ENCODE measurements around the gene SATB2.

SATB2 gene

GRCh38 chr2:199317646-199318045 lies 140.1 kb downstream of the SATB2 start:
- DNase-seq: no peak

GRCh38 chr2:199316851-199317250 lies 140.9 kb downstream of the SATB2 start:
- DNase-seq: no peak

- DNase-seq: no peak
These were observed 142.2 kb downstream of the SATB2 start for GRCh38 chr2:199315299-199316179.

DNA sequence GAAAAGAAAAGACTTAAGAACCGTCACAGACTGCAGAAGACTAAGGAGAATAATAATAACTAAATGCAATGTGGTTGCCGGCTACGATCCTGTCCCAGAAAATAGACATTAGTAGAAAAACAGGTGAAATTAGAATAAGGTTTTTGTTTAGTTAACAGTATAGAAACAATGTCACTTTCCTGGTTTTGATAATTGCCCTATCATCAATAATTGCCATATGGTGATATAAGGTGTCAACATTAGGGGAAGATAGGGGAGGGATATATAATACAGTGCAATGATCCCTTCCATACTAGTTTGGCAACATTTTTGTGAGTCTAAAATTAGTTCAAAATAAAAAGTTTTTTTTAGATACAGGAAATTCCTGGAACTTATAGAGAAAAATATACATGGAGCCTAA lies 144.8 kb downstream of the SATB2 start:
- no peak for DNase-seq

DNA sequence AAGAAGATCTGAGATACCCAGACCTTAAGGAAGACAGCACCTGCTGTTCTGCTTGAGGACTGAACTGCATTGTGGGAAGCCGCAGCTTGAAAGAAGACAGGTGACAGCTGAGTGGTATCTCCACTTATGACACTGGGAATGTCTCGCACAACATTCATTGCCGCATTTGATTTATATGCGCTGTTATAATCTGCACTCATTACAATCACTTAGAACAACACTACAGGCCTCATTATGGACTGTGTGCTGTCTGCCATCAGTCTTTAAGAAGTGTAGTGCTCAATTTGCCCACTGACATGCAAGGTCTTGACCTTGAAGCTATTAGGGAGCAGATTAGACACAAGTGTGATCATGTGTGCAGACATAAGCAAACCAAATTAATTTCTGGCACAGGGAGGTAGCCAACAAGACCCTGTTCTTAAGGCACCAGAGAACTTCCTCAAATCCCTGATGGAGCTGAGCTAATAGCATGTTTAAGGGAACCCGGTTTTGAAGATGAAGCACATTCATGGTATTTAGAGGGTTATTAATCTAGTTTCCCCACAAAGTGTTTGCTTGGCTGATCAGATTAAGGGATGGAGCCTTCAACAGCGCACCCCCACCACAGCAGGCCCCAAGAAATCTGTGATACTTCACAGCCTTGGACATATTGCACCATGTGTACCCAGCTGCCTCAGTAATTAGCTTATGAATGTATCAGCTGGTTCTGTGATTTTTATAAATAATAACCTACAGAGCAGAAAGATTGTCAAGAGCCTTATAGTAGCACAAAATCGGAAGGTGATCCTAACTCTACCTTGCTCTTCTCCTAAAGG lies 146.8 kb downstream of the SATB2 start:
- DNase-seq: no peak

DNA sequence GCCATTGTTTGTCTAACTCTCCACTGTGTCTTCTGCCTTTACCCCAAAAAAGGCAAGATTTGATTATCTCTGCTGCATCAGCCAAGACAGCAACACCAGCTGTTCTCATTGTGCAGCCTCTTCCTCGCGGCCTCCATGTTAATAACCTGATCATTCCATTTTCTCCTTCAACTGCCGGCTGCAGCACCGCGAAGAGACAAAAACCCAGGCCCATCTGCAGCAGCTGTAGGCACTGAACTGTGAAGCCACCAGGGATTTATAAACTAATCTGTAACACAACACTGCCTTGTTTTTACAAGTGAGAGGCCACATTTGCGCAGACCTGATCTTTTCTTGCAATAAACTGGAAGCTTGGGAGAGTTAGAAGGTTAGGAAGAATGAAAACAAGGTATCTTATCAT lies 147.8 kb downstream of the SATB2 start:
- no peak for DNase-seq

GRCh38 chr2:199309411-199309810 lies 148.3 kb downstream of the SATB2 start:
- DNase-seq: no peak

DNA sequence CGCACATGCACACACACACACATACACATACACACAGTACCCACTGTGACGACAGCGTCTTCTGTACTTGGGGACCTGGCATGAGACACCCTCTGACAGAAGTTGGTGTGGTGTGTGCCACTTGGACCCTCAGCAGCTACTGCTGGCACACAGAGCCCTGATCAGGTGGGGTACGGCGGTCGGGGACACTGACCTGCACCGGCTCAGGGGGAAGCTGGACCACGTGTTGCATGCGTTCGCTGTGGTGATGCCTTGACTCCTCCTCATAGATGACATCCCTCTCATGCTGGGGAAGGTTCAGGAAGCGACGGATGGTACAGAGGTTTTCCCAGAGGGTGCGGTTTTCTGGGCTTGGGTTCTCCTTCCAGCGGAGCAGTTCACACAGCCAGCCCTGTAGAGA lies 149.2 kb downstream of the SATB2 start:
- DNase-seq: no peak

DNA sequence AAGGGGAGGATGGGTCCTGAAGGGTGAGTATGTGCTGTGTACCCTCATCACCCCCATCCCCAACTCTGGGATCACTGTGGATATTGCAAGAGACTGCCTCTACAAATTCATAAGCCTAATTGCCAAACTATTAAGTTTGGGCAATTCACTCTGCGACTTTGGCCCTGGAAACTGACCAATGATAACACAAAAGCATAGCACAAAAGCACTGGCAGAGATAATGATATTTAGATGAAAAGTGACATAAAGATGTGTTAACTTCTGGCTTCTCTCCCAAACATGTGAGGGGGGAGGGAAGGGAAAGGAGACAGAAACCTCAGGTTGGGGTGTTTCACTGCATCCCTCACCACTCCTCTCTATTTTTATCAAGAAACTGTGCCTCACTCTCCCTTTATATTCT lies 150.3 kb downstream of the SATB2 start:
- DNase-seq: no peak

DNA sequence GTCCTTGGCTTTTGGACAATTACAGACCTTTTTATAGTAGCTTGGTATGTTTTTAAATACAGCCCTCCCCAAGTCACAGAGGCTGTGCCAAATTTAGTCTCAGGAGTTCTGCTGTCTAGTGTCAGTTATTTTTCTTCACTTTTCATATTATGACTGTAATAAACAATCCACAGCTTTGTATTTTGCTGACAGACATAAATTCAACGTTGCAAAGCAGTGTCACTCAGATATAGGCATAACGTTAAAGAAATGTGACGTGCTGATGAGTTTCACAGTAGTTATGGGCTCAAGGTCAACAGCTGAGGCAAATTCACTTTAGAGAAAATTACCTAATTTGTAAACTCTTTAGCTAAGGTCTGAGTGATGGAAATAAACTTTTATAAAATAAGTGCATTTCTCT lies 151.6 kb downstream of the SATB2 start:
- no peak for DNase-seq

DNA sequence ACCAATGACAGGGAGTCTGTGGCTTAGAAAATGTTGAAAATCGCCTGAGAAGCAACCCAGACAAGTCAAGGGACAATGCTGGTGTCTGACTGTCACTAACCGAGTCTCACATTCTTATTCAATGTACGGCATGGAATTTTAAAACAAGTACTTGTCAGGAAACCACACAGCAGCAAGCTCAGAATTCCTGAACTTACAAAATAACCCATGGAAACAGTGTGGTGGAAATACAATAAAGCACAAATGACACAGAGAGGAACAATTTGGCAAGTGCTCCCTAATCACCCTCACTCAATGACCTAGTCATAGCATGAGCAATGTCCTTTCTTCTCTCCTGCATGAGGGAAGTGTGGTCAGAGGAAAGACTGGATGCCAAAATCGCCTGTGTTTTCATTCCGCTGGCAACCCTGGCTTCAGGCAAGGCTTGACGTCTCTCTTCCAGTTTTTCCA lies 154.0 kb downstream of the SATB2 start:
- DNase-seq: peak; percentile 87

DNA sequence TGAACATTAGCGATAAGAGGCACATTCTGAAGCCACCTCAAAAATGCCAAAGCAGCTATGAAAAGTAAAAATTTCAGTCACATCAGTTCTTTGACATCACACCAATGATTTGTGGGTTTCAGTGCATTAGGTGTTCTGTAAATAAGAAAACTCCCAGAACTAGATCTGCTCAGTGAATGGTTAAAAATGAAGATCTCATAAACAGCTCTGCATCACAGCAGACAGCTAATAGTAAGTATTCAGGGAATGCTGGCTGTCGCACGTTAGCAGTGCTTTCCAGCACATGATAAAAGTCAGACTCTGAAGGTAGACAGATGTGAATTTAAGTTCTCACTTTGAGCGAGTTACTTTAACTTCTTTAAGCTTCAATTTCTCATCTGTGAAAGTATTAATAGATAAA lies 154.9 kb downstream of the SATB2 start:
- no peak for DNase-seq

DNA sequence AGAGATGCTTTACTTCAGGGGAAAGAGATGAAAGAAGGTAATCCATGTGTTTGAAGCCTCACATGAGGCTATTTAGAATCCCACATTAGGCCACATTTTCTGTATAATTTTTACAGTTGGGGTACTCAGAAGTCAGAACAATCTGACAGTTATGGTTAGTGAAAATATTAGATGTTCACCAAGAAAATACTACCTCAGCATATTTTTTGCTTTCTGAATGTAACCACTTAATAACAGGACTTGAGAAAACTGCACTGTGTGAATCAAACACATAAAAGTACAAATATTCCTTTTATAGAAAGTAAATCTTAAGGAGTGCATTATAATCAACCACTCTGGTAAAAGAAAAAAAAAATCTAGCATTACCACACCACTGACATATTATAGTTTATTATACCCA lies 169.3 kb downstream of the SATB2 start:
- no peak for DNase-seq

DNA sequence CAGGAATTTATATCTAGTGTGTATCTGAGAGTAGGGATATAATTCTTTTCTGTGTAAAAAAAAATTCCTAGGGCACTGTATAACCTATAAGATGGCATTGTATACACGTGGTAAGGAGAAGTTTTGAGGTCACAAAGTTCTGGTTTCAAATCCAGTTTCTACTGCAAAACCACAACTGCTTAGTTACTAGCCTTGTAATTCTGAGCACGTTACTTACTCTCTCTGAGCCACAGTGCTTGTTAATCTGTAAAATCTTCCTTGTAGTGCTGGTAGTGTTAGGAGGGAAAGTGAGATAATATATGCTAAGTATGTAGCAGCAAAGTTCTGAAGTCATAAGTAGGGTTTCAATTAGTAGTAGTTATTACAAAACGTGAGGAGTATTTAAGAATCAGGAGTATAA lies 175.4 kb downstream of the SATB2 start:
- no peak for DNase-seq

DNA sequence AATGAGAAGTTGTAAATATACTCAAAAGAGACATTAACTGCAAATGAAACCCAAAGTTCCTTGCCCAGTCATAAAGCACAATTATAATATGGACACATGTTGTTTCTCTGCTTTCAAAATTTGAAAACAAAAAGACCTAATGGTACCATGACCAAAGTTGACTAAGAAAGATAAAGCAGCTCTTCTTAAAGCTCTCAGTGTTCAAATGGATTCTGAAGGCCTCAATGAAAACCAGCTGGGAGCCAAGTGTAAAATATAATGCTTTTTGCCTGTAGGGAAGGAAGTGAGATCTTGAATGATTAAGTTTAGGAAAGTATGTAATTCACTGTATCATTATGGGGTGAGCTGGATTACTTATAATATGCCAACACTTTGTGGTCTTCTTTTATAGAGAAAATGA lies 178.6 kb downstream of the SATB2 start:
- no peak for DNase-seq

DNA sequence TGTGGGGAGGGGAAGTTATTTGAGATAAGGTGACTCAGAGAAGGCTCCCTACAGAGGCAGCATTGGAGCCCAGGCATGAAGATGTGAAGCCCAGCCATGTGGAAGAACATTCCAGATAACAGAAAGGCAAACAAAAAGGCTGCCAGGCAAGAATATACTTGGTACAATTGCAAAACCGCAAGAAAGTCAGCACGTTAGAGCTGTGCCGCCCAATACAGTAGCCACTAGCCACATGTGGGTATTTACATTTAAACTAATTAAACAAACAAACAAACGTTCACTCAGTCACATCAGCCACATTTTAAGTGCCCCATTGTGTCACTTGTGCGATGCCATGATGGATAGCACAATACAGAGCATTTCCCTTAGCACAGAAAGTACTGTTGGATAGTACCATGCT lies 179.6 kb downstream of the SATB2 start:
- DNase-seq: no peak

GRCh38 chr2:199273042-199273511 lies 184.7 kb downstream of the SATB2 start:
- DNase-seq: no peak

DNA sequence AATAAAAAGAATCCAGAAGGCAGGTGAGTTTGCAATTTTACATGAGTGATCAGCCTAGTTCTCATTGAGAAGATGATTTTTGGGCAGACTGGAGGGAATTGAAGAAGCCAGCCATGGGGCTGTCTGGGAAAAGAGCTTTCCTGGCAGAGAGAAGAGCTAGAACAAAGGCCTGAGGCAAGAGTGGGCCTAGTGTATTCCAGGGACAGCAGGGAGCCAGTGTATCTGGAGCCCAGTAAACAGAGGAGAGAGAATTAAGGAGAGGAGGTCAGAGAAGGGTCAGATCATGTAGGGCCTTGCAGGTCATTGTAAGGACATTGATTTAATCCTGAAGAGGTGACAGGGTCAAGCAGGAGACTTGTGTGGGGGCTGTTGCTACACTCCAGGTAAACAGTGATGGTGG lies 195.8 kb downstream of the SATB2 start:
- DNase-seq: no peak

DNA sequence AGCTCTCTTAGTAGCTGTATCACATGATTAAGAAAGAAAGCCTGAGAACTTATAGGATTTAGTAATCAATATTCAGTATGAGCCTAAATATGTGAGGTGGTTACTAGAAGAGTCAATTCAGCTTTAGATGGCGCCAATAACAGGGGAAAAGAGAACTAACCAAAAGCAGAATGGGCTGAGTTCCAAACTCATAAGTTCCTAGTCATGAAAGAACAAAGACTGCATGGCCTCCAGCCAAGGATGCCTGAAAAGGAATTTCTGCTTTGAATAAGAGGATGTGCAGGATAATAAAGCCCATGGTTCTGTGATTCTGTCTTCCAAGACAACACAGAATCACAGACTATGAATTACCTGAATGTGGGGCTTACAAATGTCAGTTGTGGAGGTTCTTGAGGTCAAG lies 196.5 kb downstream of the SATB2 start:
- DNase-seq: no peak

DNA sequence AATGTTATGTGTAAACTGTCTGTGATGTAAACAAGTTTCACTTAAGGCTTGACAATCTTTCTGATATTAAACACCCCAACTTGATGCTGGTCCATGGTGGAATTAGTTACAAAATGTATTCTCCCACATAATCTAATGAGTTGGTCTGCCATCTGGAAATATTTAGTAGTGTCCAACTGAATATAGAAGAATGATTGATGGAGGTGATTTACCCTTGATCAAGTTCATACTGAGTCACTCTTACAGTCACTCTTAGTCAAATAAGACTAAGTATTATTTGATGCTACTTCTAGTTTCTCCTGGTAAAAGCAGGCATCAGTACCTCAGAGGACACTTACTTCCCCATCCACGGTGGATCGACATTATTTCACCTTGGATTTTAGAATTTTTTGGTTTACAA lies 198.1 kb downstream of the SATB2 start:
- DNase-seq: no peak

GRCh38 chr2:199258291-199258690 lies 199.4 kb downstream of the SATB2 start:
- DNase-seq: no peak

DNA sequence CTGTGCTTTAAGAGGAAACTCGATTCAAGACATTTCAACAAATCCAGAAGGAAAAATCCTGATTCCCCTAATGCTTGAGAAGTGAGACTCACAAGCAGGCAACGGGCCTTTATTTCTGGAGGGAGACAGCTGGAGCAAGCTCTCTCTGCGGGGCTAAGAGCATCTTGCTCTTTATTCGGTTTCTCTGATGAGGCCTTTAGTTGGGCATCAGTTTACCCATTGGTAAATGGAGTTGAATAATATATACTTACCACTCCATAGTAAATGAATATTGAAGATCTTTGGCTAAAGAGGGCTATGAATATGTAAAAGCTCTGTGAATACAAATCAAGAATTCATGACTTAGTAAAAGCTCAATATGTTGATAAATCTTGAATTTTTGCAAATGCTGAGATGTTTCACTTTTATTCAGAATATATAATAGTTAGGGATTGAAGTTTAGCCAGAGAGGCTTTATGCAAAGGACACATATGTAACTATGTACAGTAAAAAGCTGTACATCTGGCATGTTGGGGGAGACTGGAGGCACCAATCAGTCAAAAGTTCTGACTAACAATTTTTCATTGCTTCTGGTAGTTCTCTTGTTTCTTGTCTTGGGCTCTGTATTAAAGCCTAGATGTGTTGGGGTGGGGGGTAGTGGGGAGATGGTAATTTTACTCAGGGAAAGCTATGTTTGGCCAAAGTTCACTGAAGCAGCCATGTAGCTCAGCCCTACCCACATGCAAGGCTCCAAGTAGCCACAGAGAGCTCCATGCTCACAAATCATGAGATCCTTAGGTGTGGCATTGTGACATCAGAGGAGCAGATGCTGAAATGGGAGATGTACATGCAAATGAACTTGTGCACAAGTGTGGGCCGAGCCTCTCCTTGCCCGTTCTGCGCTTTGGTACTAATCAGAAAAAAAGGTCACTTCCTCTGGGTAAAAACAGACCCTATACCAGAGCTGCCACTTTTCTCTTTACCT lies 200.2 kb downstream of the SATB2 start:
- DNase-seq: no peak

- no peak for DNase-seq
These were observed 227.6 kb downstream of the SATB2 start for GRCh38 chr2:199230091-199230490.
